ENCODE results near the gene EGR2.

The EGR2 gene

DNA sequence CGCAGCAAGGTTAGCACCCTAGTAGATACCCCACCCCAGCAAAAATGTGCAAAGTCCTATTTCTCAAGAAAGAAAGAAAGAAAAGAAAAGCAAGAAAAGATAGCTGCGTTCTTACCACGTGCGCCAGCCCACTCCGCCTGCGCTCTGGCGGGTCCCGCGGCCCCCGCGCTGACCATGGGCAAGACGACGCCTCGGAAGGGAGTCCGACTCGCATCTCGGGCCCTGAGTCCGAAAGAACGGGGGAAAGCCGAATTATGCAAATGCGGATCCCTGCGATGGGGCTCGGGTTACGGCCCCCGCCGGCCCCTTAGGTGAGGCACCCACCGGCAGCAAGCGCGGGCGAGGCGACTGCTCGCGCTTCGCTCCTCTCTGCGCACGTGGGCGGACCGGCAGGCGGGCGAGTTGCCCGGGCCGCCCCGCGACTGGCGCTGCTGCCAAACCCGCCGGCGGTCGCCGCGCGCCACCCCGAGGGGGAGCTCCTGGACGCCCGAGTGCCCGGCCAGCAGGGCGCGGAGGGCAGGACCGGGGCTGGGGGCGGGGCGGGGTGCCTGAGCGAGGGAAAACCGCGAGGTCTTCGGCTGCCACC is 2.4 kb upstream of the EGR2 start:
- DNase-seq (ENCODE audit: low read depth in 3 of 3), result peak; percentile 56 to 66 (median 60)

DNA sequence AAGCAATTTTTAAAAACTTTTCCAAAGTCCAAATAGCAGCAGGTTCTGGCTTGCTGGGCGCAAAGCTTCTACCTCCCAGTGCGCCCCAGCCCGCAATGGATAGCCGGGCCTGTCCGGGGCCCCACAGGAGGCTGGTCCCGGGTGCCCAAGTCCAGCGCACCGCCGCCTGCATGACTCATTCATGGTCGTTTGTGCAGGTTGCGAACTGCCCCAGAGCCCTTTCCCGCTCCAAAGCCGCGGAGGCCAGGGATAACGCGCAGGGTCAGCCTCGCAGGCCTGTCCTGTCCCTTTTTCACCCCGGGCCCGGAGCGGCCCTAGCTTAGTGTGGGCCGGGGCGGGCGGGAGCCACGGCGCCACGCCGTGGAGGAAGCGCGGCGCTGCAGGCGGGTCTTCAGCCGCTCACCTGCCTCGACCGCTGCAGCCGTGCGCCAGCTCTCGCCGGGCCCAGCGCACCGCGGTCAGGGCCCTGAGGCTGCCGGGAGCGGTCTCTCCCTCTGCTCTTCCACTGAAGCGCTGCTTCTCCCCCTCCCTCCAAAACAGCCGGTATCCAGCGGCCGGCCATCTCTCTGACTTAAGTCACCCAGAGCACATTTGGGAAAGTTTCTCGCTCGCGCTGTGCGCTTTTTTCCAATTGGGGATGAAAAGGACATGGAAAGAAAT is 1.7 kb upstream of the EGR2 start:
- peak; percentile 41 to 59 (median 56) for DNase-seq (ENCODE audit: low read depth in 3 of 3)

DNA sequence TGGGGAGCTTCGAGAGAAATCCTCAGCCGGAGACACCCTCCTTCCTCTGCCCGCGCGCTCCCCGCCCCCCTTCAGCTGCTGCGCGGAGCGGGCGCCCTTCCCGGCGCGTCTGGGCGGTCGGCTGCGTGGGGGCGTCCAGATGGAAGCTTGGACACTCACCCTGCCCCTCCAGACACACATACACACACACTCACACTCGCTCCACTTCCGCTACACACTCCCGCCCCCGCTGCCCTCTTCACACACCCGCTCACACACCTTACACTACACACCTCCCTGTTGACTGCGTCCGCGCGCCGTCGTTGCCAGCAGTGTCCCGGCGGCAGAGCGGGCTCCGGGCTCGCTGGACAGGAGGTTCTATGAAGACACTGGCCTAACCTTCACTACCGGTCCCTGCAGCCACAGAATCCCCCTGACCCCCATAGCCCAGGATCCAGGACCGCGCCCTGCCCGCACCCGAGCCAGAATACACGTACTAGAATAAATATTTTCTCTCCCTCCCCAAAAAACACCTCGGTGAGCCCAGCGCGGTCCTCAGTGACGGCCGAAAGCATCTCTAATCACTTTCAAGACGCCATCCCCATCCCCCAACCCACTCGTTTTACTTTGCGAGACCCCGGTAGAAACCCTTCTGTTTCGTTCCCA is 1.1 kb upstream of the EGR2 start:
- DNase-seq (ENCODE audit: low read depth in 3 of 3), result peak in 2 of 3 experiments; percentile 55 to 56

DNA sequence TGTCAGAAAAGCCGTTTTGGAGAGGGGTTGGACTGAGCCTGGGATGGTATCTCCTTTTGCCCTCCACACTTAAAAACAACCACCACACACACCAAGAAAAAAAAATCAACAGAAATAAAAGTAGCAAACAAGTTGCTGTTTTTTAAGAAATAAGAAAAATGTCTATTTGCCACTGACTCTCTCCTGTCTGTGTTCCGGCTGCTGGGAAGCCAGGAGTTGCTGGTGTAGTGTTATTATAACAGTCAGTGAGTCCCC is 163 bp downstream of the EGR2 start:
- DNase-seq (ENCODE audit: low read depth in 3 of 3), result no peak

GRCh38 chr10:62815381-62816075 is 638 bp downstream of the EGR2 start:
- peak in 2 of 3 experiments; percentile 18 to 27 for DNase-seq (ENCODE audit: low read depth in 3 of 3)

- peak in 2 of 3 experiments; percentile 40 to 48 for DNase-seq (ENCODE audit: low read depth in 3 of 3)
Measured at GRCh38 chr10:62814756-62815380, 1.3 kb downstream of the EGR2 start.

DNA sequence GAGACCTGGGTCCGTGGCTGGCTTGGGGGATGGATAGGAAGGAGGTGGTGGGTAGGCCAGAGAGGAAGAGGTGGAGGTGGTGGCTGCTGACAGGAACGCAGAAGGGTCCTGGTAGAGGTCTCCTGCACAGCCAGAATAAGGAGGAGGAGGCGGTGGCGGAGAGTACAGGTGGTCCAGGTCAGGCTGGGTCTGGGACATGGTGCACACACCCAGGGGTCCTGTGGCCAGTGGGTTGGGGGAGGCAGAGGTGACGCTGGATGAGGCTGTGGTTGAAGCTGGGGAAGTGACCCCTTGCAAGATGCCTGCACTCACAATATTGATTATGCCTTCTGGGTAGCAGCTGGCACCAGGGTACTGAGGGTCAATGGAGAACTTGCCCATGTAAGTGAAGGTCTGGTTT is 2.2 kb downstream of the EGR2 start:
- peak in 1 of 3 experiments; percentile 15 for DNase-seq (ENCODE audit: low read depth in 3 of 3)

DNA sequence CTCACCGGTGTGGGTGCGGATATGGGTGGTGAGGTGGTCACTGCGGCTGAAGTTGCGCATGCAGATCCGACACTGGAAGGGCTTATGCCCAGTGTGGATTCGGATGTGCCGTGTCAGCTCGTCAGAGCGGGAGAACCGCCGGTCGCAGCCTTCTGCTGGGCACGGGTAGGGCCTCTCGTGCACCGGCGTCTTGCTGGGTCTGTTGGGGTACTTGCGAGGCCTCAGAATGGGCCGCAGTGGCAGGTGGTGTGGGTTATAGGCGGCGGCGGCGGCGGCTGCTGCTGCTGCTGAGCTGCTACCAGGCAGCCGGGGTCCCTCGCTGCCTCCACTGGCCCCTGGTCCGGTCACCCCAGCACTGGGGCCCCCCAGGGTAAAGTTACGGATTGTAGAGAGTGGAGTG is 2.7 kb downstream of the EGR2 start:
- DNase-seq (ENCODE audit: low read depth in 3 of 3), result no peak

DNA sequence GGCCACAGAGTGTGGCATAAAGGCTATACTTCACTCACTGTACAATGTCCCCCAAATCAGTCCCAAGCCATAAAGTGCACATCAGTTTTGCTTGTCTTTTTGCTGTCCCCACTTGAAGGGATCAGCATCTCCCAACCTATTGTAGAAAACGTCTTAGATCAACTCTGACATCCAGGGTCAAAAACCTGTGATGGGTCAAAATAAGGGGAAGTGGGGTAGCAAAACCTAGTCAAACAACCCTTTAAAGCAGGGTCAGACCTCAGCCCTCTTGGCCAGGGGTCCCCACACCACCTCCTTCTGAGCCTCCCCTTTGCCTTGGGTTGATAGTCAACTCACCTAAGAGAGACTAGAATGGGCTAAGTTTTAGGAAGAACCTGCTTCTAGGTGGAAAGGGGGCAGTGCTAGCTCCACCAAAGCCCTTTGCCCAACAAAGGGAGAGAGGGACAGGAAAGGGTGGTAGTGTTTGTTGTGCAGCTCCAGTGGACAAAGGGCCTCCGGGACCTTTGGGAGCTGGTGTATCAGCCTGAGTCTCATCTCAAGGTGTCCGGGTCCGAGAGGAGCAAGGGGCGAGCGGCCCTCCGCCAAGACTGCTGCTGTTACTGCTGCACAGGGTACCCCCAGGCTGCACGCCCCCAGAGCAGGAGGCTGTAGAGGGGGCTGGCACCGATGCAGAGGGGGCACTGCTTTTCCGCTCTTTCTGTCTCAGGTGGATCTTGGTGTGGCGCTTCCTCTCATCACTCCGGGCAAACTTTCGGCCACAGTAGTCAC is 3.3 kb downstream of the EGR2 start:
- no peak for DNase-seq (ENCODE audit: low read depth in 3 of 3)

GRCh38 chr10:62811159-62811875 is 4.8 kb downstream of the EGR2 start:
- peak in 2 of 3 experiments; percentile 32 to 50 for DNase-seq (ENCODE audit: low read depth in 3 of 3)

- DNase-seq (ENCODE audit: low read depth in 3 of 3), result no peak
Measured at GRCh38 chr10:62810156-62810902, 5.8 kb downstream of the EGR2 start.

DNA sequence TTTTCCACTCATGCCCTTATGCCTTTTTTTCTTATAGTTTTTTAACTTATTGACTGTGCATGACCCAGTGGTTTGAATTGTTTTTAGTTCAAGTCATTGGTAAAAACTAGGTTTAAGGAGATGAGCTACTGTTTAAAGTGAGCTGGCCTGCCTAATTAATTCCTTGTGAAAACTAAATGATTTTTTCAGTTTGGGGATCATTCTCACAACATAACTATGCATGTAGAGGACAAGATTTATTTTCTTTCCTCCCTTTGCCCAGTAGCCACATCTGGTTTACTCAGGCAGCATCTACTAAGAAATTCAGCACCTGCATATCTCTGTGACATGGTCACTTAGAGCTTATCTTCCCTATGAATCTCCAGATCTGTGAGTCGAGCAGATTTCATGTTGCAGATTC is 9.9 kb downstream of the EGR2 start:
- DNase-seq (ENCODE audit: low read depth in 3 of 3), result no peak

DNA sequence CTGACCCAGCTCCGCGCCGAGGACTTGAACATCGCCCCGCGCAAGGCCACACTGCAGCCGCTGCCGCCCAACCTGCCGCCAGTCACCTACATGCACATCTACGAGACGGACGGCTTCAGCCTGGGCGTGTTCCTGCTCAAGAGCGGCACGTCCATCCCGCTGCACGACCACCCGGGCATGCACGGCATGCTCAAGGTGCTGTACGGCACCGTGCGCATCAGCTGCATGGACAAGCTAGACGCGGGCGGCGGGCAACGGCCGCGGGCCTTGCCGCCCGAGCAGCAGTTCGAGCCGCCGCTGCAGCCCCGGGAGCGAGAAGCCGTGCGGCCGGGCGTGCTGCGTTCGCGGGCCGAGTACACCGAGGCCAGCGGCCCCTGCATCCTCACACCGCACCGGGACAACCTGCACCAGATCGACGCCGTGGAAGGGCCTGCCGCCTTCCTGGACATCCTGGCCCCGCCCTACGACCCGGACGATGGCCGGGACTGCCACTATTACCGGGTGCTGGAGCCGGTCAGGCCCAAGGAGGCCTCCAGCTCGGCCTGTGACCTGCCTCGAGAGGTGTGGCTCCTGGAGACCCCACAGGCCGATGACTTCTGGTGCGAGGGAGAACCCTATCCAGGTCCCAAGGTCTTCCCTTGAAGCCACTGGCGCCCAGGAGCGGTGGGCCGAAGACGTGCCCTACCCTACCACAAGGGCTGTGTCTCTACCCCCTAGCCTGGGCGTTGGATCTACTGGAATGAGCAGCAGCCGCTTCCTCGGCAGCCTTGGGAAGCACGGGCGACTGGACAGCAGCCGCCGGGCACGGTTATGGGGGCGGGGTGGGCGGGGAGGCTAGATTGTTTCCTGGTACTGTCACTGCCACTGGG is 10.7 kb downstream of the EGR2 start:
- DNase-seq (ENCODE audit: low read depth in 3 of 3), result no peak

DNA sequence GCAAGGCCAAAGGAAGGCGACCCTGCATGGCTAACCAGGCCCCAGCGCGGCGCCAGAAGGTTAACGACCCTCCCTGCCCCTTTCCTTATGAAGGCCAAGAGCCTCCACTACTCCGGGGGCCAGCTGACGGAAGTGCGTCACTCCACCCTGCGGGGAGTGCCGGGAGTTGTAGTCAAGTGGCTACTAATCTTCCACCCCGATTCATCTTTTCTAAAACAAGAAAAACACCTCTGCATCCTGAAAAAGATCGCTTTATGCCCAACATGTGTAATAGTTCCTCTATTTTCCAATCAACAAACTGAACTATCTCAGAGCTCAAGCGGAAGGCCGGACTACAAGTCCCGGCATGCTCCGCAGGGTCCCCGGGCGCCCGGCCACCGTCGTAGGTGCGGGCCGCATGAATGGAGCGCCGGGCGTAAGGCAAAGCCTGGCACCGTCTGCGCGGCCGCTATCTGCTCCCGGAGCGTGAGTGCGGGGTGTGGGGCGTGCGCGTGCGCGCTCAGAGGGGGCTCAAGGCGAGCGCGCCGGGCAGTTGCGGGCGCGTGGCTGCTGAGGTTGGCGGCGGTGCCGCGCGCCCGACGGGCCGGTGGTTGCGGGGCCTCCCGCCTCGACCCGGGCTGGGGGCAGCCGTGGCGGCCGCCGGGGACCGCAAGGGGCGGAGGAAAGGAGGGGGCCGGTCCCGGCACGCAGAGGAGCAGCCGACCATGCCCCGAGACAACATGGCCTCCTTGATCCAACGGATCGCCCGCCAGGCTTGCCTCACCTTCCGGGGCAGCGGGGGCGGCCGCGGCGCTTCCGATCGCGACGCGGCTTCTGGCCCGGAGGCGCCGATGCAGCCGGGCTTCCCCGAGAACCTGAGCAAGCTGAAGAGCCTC is 11.6 kb downstream of the EGR2 start, which contains the start of gene ADO:
Gene ADO (plus strand): TSS at position 365 of the 875 bp plus-strand sequence. CDS start 340 bp downstream, at position 705.
- peak; percentile 53 to 64 (median 56) for DNase-seq (ENCODE audit: low read depth in 3 of 3)

- no peak for DNase-seq (ENCODE audit: low read depth in 3 of 3)
Measured at GRCh38 chr10:62803724-62804355, 12.3 kb downstream of the EGR2 start.

DNA sequence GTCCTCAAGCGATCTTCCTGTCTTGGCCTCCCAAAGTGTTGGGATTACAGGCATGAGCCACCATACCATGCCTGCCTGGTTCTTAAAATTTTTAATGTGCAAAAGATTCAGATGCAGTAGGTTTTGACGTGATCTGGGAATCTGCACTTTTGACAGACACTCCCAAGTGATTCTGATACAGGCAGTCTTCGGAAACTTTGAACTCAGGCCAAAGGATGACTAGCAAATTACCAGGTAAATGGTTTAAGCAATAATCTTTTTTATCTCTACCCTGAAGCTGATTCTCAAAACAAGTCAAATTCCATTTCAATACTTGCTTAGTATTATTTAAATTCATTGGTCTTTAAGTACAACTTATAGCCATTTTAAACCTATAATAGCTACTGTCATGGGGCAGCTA is 14.3 kb downstream of the EGR2 start:
- DNase-seq (ENCODE audit: low read depth in 3 of 3), result no peak

DNA sequence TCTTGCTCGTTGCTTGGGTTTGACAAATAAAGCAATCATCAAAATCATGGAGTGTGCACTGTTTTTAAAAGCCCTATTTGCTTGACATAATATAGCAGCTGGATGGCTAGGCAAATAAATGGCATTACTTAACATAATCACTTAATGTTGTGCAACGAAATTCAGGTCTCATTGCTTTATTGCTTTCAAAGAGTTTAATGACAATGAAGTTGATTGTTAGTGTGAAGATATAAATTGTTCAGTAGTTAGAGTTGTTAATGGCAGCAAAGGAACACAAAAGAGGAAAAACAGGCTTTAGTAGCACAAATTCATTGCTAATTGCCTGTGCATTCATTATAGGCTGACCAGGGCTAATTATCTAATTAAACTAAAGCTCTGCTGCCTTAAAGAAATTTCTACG is 19.3 kb downstream of the EGR2 start:
- no peak for DNase-seq (ENCODE audit: low read depth in 3 of 3)

- no peak for DNase-seq (ENCODE audit: low read depth in 3 of 3)
Measured at GRCh38 chr10:62795762-62796161, 20.4 kb downstream of the EGR2 start.

Data from stimulated activated CD4-positive, alpha-beta T cell treated with anti-CD3 and anti-CD28 coated beads, TNF-alpha, amount 100 ng/mL, for 4 hours (primary cell).